ENCODE measurements around the gene ARHGDIB. TPM values are rescaled to one million over a fixed set of nuclear protein-coding genes. Genes with fewer than 3 reads are reported as not detected.

The ARHGDIB gene
- total RNA-seq, 1 donor from 2014 or later: not detected

DNA sequence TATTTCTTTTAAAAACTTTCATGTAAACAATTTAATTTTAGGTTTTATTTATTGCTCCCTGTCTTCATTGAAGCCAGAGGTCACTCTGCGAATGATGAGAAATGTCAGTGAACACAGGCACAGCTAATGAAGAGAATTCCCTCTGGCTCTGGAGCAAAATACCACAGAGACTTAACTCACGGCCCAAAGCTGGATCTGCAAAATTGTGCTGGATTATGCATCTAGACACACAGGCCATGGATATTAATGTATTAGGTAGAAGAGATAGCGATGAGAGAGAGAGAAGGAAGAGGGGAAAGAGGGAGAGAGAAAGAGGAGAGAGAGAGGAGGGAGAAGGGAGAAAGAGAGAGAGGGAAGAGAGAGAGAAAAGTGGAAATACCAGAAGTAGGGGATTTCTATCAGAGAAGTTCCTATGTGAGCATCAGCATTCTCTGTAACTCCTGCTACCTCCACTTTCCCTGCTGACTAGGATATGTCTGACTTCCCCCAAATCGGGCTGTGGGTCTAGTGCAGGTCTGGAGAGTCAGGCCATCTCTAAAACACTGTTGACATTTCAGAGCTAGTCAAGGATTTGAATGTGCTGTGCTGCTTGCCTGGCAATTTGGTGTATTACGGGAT is 3.7 kb downstream of the ARHGDIB start:
- no peak overlapping the region for H3K27ac Mint-ChIP-seq
- no peaks in the 10 kb centered on the region for H3K9me3 ChIP-seq (ENCODE audit: low read depth)
- no peaks in the 10 kb centered on the region for H4K20me1 ChIP-seq (ENCODE audit: low read depth)
- no peaks in the 10 kb centered on the region for H3K4me1 Mint-ChIP-seq
- no peaks in the 10 kb centered on the region for H3K79me2 ChIP-seq (ENCODE audit: low read depth)
- no peak overlapping the region for H3K27ac ChIP-seq
- H3K27me3 ChIP-seq: no peaks in the 10 kb centered on the region
- no peaks in the 10 kb centered on the region for H3K36me3 ChIP-seq
- no peak for DNase-seq (ENCODE audit: low spot score)
- H3K4me1 ChIP-seq: no peaks in the 10 kb centered on the region
- no peak overlapping the region for H3K4me3 Mint-ChIP-seq
- no peak overlapping the region for H3K4me3 ChIP-seq
- H3K9me3 Mint-ChIP-seq: no peaks in the 10 kb centered on the region
- H2AFZ ChIP-seq (replicated peaks): no peak overlapping the region
- H3K27me3 Mint-ChIP-seq (ENCODE audit: insufficient read depth, low read depth): no peaks in the 10 kb centered on the region
- no peak overlapping the region for H3K9ac ChIP-seq
- H3K36me3 Mint-ChIP-seq: no peaks in the 10 kb centered on the region
- H3K4me2 ChIP-seq: no peak overlapping the region
- no peaks in the 10 kb centered on the region for H3F3A ChIP-seq (ENCODE audit: low read depth)
- TF ChIP-seq EZH2phosphoT487 (IDR thresholded peaks at IDR 0.05): no peak

DNA sequence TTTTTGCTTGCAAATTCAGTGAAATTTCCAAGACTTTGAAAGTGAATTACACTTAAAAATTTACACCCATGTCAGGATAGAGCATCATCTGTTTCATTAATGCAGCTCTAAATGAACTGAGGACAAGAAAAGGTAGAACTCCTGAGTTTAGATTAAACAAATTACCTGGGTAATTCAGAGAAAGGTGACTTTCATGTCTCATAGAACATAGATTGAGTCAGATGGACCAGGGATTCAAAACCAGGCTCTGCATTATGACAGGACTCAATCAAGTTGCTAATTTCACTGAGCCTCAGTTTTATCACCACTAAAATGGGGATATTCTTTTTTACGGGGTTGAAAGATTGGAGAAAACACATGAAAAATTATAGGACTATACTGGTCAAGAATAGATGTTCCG is 4.5 kb downstream of the ARHGDIB start:
- H3K36me3 Mint-ChIP-seq: no peaks in the 10 kb centered on the region

DNA sequence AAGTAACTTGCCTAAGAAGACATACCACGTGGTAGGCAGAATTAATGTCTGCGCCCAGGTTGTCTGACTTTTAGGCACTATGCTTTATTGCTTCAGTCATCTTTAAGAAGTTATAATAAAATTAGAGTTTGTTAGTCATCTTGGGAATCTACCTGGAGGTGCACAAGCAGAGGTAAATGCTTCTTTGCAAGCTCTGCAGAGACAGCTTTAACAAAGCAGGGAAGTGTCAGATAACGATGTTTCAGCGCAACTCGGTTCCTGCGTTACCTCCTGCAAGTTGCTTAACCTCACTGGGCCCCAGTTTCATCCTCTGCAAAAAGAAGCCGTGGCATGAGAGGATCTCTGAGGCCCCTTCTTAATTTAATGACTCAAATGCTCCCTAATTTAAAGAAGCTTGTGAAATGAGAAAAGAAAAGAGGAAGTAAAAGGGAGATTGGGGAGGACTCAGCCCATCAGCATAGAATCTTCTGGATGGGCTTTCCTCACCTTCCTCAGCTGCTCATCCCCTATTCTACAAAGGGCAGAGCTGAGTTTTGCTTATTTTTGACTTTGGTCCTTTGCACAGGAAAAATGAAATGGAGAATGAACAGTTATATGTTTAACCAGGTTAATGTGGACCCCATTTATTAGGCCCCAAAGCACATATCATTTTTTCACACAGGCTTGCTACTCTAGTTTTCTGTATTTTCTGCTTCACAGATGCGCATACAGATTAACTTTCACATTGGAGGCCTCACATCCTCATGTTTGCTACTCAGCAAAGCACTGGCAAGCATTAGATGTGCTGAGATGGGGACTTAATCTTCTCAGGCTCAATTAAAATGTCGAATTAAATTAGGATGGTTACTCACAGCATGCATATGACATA is 5.1 kb downstream of the ARHGDIB start:
- H3K79me2 ChIP-seq (ENCODE audit: low read depth): no peaks in the 10 kb centered on the region
- H3K4me3 ChIP-seq: no peak overlapping the region
- H2AFZ ChIP-seq (replicated peaks): no peak overlapping the region
- H3K4me3 Mint-ChIP-seq: no peak overlapping the region
- no peak overlapping the region for H3K4me2 ChIP-seq
- H4K20me1 ChIP-seq (ENCODE audit: low read depth): no peaks in the 10 kb centered on the region
- TF ChIP-seq EZH2phosphoT487 (IDR thresholded peaks at IDR 0.05): no peak
- TF ChIP-seq EZH2 (IDR thresholded peaks at IDR 0.05): no peak
- TF ChIP-seq, protein P1, sequence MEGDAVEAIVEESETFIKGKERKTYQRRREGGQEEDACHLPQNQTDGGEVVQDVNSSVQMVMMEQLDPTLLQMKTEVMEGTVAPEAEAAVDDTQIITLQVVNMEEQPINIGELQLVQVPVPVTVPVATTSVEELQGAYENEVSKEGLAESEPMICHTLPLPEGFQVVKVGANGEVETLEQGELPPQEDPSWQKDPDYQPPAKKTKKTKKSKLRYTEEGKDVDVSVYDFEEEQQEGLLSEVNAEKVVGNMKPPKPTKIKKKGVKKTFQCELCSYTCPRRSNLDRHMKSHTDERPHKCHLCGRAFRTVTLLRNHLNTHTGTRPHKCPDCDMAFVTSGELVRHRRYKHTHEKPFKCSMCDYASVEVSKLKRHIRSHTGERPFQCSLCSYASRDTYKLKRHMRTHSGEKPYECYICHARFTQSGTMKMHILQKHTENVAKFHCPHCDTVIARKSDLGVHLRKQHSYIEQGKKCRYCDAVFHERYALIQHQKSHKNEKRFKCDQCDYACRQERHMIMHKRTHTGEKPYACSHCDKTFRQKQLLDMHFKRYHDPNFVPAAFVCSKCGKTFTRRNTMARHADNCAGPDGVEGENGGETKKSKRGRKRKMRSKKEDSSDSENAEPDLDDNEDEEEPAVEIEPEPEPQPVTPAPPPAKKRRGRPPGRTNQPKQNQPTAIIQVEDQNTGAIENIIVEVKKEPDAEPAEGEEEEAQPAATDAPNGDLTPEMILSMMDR (IDR thresholded peaks at IDR 0.05): no peak
- no peaks in the 10 kb centered on the region for H3K27me3 ChIP-seq
- H3K36me3 ChIP-seq: no peaks in the 10 kb centered on the region
- H3K4me1 ChIP-seq: no peaks in the 10 kb centered on the region
- H3K27me3 Mint-ChIP-seq (ENCODE audit: insufficient read depth, low read depth): no peaks in the 10 kb centered on the region
- no peak overlapping the region for H3K27ac ChIP-seq
- DNase-seq (ENCODE audit: low spot score): no peak
- H3F3A ChIP-seq (ENCODE audit: low read depth): no peaks in the 10 kb centered on the region
- H3K4me1 Mint-ChIP-seq: peaks cover 4% of the 10 kb centered on the region
- H3K9me3 Mint-ChIP-seq: no peaks in the 10 kb centered on the region
- H3K36me3 Mint-ChIP-seq: no peaks in the 10 kb centered on the region
- no peaks in the 10 kb centered on the region for H3K9me3 ChIP-seq (ENCODE audit: low read depth)
- no peak overlapping the region for H3K27ac Mint-ChIP-seq
- H3K9ac ChIP-seq: no peak overlapping the region

More for the DNA sequence above, 4.5 kb downstream of the ARHGDIB start:
- Histone ChIP-seq H3K27me3 (no peaks in the 10 kb centered on the region), H3K27ac (no peak overlapping the region), H4K20me1 (ENCODE audit: low read depth) (no peaks in the 10 kb centered on the region), H3K36me3 (no peaks in the 10 kb centered on the region), H3K4me1 (no peaks in the 10 kb centered on the region), H3F3A (ENCODE audit: low read depth) (no peaks in the 10 kb centered on the region), H3K79me2 (ENCODE audit: low read depth) (no peaks in the 10 kb centered on the region), H3K9ac (no peak overlapping the region), H3K9me3 (ENCODE audit: low read depth) (no peaks in the 10 kb centered on the region), H3K4me3 (no peak overlapping the region), H3K4me2 (no peak overlapping the region), H2AFZ (replicated peaks) (no peak overlapping the region)
- Mint-ChIP-seq H3K4me1 (no peaks in the 10 kb centered on the region), H3K9me3 (no peaks in the 10 kb centered on the region), H3K4me3 (no peak overlapping the region), H3K27ac (no peak overlapping the region), H3K27me3 (ENCODE audit: insufficient read depth, low read depth) (no peaks in the 10 kb centered on the region)
- DNase-seq (ENCODE audit: low spot score): no peak
- TF ChIP-seq EZH2phosphoT487 (IDR thresholded peaks at IDR 0.05): no peak
- TF ChIP-seq, protein P1 (IDR thresholded peaks at IDR 0.05): no peak
- no peak for TF ChIP-seq EZH2 (IDR thresholded peaks at IDR 0.05)

DNA sequence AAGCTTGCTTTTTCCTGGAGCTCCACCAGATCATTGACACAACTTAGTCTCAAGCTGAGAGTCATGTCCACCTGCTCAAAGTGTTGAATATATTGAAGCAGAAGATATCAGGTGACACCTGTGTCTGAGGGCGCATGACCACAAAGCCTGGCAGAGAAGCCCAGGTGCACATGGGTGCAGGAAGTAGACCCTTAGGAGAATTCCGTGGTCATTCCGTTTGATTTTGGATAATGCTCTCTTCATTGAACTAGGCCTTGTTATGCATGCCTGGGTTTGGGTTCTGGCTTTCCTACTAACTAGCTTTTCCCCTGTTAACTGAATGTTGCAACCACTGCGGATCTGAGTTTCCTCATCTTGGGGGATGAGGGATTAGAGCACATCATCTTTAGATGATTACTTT is 7.1 kb downstream of the ARHGDIB start:
- no peak overlapping the region for H3K9ac ChIP-seq
- TF ChIP-seq, protein P1 (IDR thresholded peaks at IDR 0.05): no peak
- TF ChIP-seq EZH2phosphoT487 (IDR thresholded peaks at IDR 0.05): no peak
- no peak for TF ChIP-seq EZH2 (IDR thresholded peaks at IDR 0.05)
- H3K4me1 Mint-ChIP-seq: peaks cover 19% of the 10 kb centered on the region

More for the DNA sequence above, 7.1 kb downstream of the ARHGDIB start:
- H2AFZ ChIP-seq (replicated peaks): no peak overlapping the region
- no peak overlapping the region for H3K4me3 ChIP-seq
- H3K27me3 ChIP-seq: no peaks in the 10 kb centered on the region
- H3F3A ChIP-seq (ENCODE audit: low read depth): no peaks in the 10 kb centered on the region
- Mint-ChIP-seq H3K27ac (no peak overlapping the region), H3K36me3 (no peaks in the 10 kb centered on the region), H3K4me3 (no peak overlapping the region), H3K9me3 (no peaks in the 10 kb centered on the region), H3K27me3 (ENCODE audit: insufficient read depth, low read depth) (peaks cover 3% of the 10 kb centered on the region)
- no peak for DNase-seq (ENCODE audit: low spot score)
- H3K27ac ChIP-seq: no peak overlapping the region
- no peak overlapping the region for H3K4me2 ChIP-seq
- H3K4me1 ChIP-seq: peaks cover 4% of the 10 kb centered on the region
- no peaks in the 10 kb centered on the region for H4K20me1 ChIP-seq (ENCODE audit: low read depth)
- no peaks in the 10 kb centered on the region for H3K9me3 ChIP-seq (ENCODE audit: low read depth)
- H3K79me2 ChIP-seq (ENCODE audit: low read depth): no peaks in the 10 kb centered on the region
- H3K36me3 ChIP-seq: no peaks in the 10 kb centered on the region

Measured in neural progenitor cell (in vitro differentiated cells).